Stimulated activated CD8-positive, alpha-beta memory T cell treated with anti-CD3 and anti-CD28 coated beads, Interleukin-7, amount 100 ng/mL, for 24 hours (primary cell): Measurements from ENCODE around the gene VPS37B.

Source experiments
- DNase-seq: peaks from one replicate; pipeline ENCODE4 v3.0.0-alpha.2; 2020; ENCODE audit warnings: low read depth

The VPS37B gene

GRCh38 chr12:122840580-122841513 is 55.1 kb downstream of the VPS37B start:
- no peak for DNase-seq

- no peak for DNase-seq
These were observed 55.9 kb downstream of the VPS37B start for GRCh38 chr12:122839907-122840554.

DNA sequence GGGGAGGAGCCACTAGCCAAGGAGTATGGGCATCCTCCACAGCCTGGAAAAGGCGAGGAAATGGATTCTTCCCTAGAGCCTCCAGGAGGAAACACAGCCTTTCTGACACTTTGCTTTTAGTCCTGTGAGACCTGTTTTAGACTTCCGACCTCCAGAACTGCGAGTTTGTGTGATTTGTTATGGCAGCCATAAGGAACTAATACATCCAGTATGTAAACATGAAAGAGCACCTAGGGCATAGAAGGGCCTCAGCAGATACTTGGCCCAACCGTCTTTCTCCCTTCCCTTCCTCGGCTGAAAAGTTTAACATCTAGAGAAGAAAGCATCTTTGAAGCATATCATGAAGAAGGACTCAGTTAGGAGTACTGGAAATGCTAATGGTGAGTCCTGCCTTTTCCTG is 57.1 kb downstream of the VPS37B start:
- no peak for DNase-seq

- DNase-seq = no peak
These were observed 58.3 kb downstream of the VPS37B start for GRCh38 chr12:122837306-122838265.

DNA sequence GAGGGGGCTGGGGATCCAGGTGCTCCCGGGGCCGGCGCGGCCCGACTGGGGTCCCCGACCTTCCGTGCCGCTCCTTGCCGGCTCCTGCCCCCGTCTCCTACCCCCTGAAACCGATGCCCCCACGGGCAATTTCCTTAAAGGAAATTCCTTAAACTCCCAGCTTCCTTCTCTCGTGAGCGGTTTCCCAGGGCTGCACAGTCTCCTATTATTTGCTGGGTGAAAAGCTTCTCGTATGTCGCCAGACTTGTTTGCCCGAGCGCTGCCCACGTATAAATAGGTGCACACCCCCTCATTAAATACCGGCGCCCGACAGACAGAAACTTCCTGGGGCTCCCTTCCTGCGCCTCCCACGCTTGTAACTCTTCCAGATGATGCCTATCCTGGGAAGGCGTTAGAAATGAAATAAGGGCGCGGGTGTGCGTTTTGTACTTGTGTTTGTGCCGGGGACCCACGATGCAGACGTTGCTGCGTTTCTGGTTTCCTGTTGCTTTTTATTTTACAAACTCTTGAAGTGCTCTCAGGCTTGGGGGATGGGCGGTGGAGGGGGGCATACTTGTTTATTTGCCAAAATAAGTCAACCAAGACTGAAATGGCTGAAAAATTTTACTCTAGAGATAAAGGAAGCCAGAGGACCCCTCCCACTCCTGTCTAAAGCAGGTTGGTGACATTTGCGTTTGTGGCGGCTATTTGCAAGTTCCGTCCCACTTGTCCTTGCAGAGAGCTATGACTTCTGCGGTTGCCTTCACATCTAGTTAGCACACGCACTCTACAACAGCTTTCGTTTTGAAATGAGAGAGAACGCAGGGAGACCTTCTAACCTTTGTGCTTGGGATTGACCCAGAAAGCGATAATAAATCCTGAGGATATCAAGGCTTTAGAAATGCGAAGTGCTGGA is 59.6 kb downstream of the VPS37B start:
- no peak for DNase-seq

DNA sequence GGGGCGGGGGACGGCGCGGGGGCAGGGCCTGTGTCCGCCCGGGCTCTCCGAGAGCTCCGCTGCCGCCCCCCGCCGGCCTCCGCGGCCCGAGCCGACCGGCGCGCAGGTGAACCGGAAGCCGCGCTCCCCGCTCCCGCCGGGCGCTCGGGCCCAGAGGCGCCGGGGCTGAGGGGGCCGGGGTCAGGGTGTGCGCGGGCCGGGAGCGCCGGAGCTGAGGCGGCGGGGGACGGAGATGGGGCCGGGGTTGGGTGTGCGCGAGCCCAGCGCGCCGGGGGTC is 60.2 kb downstream of the VPS37B start:
- no peak for DNase-seq

- DNase-seq = peak; percentile 29
These were observed 60.8 kb downstream of the VPS37B start, which contains the start of gene HIP1R for GRCh38 chr12:122834921-122835749. TSS of gene HIP1R (plus strand) at chr12:122835457. CDS start at chr12:122835551, 94 bp downstream.

DNA sequence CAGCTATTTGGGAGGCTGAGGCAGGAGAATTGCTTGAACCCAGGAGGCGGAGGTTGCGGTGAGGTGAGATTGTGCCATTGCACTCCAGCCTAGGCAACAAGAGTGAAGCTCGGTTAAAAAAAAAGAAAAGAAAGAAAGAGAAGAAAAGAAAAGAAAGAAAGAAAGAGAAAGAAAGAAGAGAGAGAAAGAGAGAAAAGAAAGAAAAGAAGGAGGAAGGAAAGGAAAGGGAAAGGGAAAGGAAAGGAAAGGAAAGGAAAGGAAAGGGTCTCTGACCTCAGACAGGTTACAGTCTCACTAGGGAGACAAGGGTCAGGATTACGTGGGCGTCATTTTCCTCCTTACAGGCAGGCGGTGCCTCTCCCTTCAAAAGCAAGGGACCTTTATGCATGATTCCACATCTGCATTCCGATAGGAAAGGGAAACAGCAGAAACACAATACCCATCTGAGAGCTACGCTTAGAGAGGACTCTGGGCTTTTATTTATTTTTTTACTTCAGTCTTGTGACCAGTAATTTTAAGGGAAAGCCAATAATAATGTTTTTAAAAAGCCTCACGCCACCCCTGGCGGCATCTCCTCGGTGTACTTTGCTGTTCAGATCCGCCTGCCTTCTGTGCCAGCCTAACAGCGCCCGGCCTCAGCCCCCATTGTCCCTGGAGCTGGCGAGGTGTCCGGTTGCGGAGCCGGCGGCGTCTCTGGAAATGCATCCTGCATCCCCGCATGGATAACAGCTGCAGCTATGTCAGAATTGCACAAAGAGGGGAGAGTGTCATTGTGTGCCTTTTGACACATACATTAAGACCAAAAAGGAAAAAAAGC is 61.6 kb downstream of the VPS37B start:
- no peak for DNase-seq

GRCh38 chr12:122830517-122831214 is 65.3 kb downstream of the VPS37B start:
- no peak for DNase-seq

- DNase-seq = no peak
These were observed 68.7 kb downstream of the VPS37B start for GRCh38 chr12:122827258-122827657.

GRCh38 chr12:122825773-122826724 is 69.9 kb downstream of the VPS37B start:
- no peak for DNase-seq

GRCh38 chr12:122823429-122823828 is 72.5 kb downstream of the VPS37B start:
- DNase-seq = no peak

GRCh38 chr12:122820838-122821271 is 75.1 kb downstream of the VPS37B start:
- no peak for DNase-seq

DNA sequence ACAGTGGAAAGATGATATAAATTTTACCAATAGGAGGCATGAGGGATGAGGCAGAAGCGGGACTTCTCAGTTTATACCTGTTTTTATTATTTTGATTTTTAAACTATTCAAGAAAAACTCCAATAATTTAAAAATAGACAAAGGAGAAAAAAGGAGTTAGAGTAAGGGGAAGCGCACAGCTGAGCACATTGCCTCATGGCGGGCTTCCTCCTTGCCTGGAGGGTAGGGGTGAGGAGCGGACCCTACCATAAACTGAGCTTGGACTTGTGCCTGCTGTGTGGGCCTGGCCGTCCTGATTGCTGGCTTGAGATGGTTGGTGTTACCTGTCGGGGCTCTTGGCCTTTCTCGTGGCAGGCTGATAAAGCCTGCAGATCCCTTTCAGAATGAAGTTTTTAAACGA is 75.8 kb downstream of the VPS37B start:
- no peak for DNase-seq

DNA sequence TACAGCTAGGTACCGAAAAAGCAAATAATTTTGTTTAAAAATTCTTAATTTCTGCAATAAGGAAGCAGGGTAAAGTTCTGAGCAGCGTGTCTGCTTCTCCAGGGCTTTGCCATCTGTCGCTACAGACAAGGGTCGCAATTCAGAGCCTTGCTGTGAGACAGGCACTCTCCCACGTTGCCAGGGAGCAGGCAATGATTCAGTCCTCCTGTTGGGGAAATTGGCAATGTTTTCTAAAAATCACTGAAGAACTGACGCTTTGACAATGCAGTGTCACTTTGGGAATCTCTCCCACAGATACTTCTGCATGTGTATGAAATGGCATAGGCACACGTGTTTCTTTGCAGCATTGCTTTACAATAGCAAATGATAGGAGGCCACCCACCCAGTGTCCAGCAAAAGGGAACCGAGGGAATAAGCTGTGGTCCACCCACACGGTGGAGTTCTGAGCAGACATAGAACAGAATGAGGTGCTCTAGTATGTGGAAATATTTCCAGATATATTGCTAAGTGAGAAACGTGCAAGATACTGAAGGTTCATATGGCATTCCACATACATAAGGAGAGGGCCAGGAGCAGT is 76.6 kb downstream of the VPS37B start:
- no peak for DNase-seq
